Activated T-cell treated with anti-CD3 and anti-CD28 coated beads, Interleukin-2, amount 50 U/mL, for 4 hours (primary cell): ENCODE data around the gene TSKU. TPM values are rescaled to one million over a fixed set of nuclear protein-coding genes. Genes with fewer than 3 reads are reported as not detected.

Experiments used
- ATAC-seq, 2 donors: fragments of 200-7000 bp; cut with Tn5 transposase; one replicate each; pipeline ENCODE4 v1.10.0; 2021
- DNase-seq: peaks from one replicate; pipeline ENCODE4 v3.0.0-alpha.2; 2020
- H3K27me3 Mint-ChIP-seq: one replicate; pipeline ENCODE4 v1.8.0; 2021; ENCODE audit warnings: low read depth, mixed read lengths
- H3K36me3 Mint-ChIP-seq: one replicate; pipeline ENCODE4 v1.8.0; 2022; ENCODE audit warnings: mixed read lengths; ENCODE audit not compliant: insufficient read depth
- H3K4me1 Mint-ChIP-seq: one replicate; pipeline ENCODE4 v1.8.0; 2021; ENCODE audit warnings: low read depth, mixed read lengths
- H3K4me3 Mint-ChIP-seq: one replicate; pipeline ENCODE4 v1.8.0; 2021; ENCODE audit warnings: mild to moderate bottlenecking, moderate library complexity, mixed read lengths
- H3K9me3 Mint-ChIP-seq: one replicate; pipeline ENCODE4 v1.8.0; 2021; ENCODE audit warnings: mixed read lengths
- total RNA-seq, 3 donors: library from RNA; stranded (reverse); gene quantifications; one replicate each; pipeline ENCODE4 v1.2.1, GENCODE V29; 2021

The TSKU gene
- total RNA-seq, 3 donors from 2014 or later, result 0.16 to 0.38 (median 0.30) TPM

- no peaks in the 10 kb centered on the region for H3K36me3 Mint-ChIP-seq
- H3K4me1 Mint-ChIP-seq, result peaks cover 8% of the 10 kb centered on the region
- H3K27me3 Mint-ChIP-seq, result peaks cover 8% of the 10 kb centered on the region
- no peaks in the 10 kb centered on the region for H3K9me3 Mint-ChIP-seq
- no peak for ATAC-seq
- no peak overlapping the region for H3K4me3 Mint-ChIP-seq
- DNase-seq, result no peak
Observed at GRCh38 chr11:76762356-76762752, 20.8 kb upstream of the TSKU start.

- H3K4me1 Mint-ChIP-seq, result peaks cover 14% of the 10 kb centered on the region
- no peak for ATAC-seq
- DNase-seq, result no peak
- peaks cover 4% of the 10 kb centered on the region for H3K27me3 Mint-ChIP-seq
- no peaks in the 10 kb centered on the region for H3K36me3 Mint-ChIP-seq
- H3K4me3 Mint-ChIP-seq, result no peak overlapping the region
- no peaks in the 10 kb centered on the region for H3K9me3 Mint-ChIP-seq
Observed at GRCh38 chr11:76762867-76763572, 20.1 kb upstream of the TSKU start.

GRCh38 chr11:76763573-76764346, 19.4 kb upstream of the TSKU start:
- DNase-seq, result no peak
- Mint-ChIP-seq H3K36me3 (no peaks in the 10 kb centered on the region), H3K4me3 (no peak overlapping the region), H3K9me3 (no peaks in the 10 kb centered on the region), H3K27me3 (peaks cover 4% of the 10 kb centered on the region), H3K4me1 (peaks cover 21% of the 10 kb centered on the region)
- ATAC-seq, result no peak

- peaks cover 23% of the 10 kb centered on the region for H3K4me1 Mint-ChIP-seq
- peaks cover 4% of the 10 kb centered on the region for H3K27me3 Mint-ChIP-seq
- H3K36me3 Mint-ChIP-seq, result no peaks in the 10 kb centered on the region
- ATAC-seq (no peak), DNase-seq (no peak)
- no peaks in the 10 kb centered on the region for H3K9me3 Mint-ChIP-seq
- no peak overlapping the region for H3K4me3 Mint-ChIP-seq
Observed at GRCh38 chr11:76764941-76765665, 18.1 kb upstream of the TSKU start.

- no peaks in the 10 kb centered on the region for H3K9me3 Mint-ChIP-seq
- peaks cover 25% of the 10 kb centered on the region for H3K4me1 Mint-ChIP-seq
- H3K4me3 Mint-ChIP-seq, result no peak overlapping the region
- ATAC-seq (no peak), DNase-seq (no peak)
- H3K36me3 Mint-ChIP-seq, result no peaks in the 10 kb centered on the region
- H3K27me3 Mint-ChIP-seq, result peaks cover 4% of the 10 kb centered on the region
Observed at GRCh38 chr11:76765863-76766350, 17.2 kb upstream of the TSKU start.

- no peaks in the 10 kb centered on the region for H3K36me3 Mint-ChIP-seq
- no peak for DNase-seq
- H3K27me3 Mint-ChIP-seq, result peaks cover 4% of the 10 kb centered on the region
- H3K4me3 Mint-ChIP-seq, result no peak overlapping the region
- peaks cover 25% of the 10 kb centered on the region for H3K4me1 Mint-ChIP-seq
- H3K9me3 Mint-ChIP-seq, result no peaks in the 10 kb centered on the region
- ATAC-seq, result no peak
Observed at GRCh38 chr11:76766521-76766920, 16.6 kb upstream of the TSKU start.

- no peaks in the 10 kb centered on the region for H3K36me3 Mint-ChIP-seq
- peaks cover 29% of the 10 kb centered on the region for H3K4me1 Mint-ChIP-seq
- peaks cover 4% of the 10 kb centered on the region for H3K27me3 Mint-ChIP-seq
- H3K9me3 Mint-ChIP-seq, result no peaks in the 10 kb centered on the region
- DNase-seq (no peak), ATAC-seq (no peak)
- H3K4me3 Mint-ChIP-seq, result no peak overlapping the region
Observed at GRCh38 chr11:76767659-76768058, 15.5 kb upstream of the TSKU start.

- Mint-ChIP-seq H3K4me1 (peaks cover 29% of the 10 kb centered on the region), H3K9me3 (no peaks in the 10 kb centered on the region), H3K27me3 (peaks cover 4% of the 10 kb centered on the region), H3K36me3 (no peaks in the 10 kb centered on the region), H3K4me3 (no peak overlapping the region)
- ATAC-seq, result peak; percentile 32 to 51
- DNase-seq, result no peak
Observed at GRCh38 chr11:76768088-76768908, 14.9 kb upstream of the TSKU start.

GRCh38 chr11:76768909-76769560, 14.1 kb upstream of the TSKU start:
- DNase-seq (no peak), ATAC-seq (peak; percentile 6 to 14)
- peaks cover 4% of the 10 kb centered on the region for H3K27me3 Mint-ChIP-seq
- no peaks in the 10 kb centered on the region for H3K36me3 Mint-ChIP-seq
- H3K9me3 Mint-ChIP-seq, result no peaks in the 10 kb centered on the region
- no peak overlapping the region for H3K4me3 Mint-ChIP-seq
- peaks cover 29% of the 10 kb centered on the region for H3K4me1 Mint-ChIP-seq

GRCh38 chr11:76769645-76770586, 13.2 kb upstream of the TSKU start:
- Mint-ChIP-seq H3K27me3 (no peaks in the 10 kb centered on the region), H3K4me1 (peaks cover 29% of the 10 kb centered on the region), H3K9me3 (no peaks in the 10 kb centered on the region), H3K4me3 (no peak overlapping the region), H3K36me3 (no peaks in the 10 kb centered on the region)
- no peak for ATAC-seq
- DNase-seq, result no peak

- DNase-seq, result no peak
- ATAC-seq, result no peak
- Mint-ChIP-seq H3K9me3 (no peaks in the 10 kb centered on the region), H3K4me3 (no peak overlapping the region), H3K36me3 (no peaks in the 10 kb centered on the region), H3K27me3 (no peaks in the 10 kb centered on the region), H3K4me1 (peaks cover 29% of the 10 kb centered on the region)
Observed at GRCh38 chr11:76770642-76771445, 12.3 kb upstream of the TSKU start.

- no peaks in the 10 kb centered on the region for H3K27me3 Mint-ChIP-seq
- H3K36me3 Mint-ChIP-seq, result no peaks in the 10 kb centered on the region
- H3K4me3 Mint-ChIP-seq, result no peak overlapping the region
- H3K4me1 Mint-ChIP-seq, result peaks cover 29% of the 10 kb centered on the region
- no peak for ATAC-seq
- peaks cover 4% of the 10 kb centered on the region for H3K9me3 Mint-ChIP-seq
- DNase-seq, result no peak
Observed at GRCh38 chr11:76771446-76772099, 11.6 kb upstream of the TSKU start.
